Hepatocyte (in vitro differentiated cells): ENCODE results near the gene MYBPC1. TPM values are rescaled to one million over a fixed set of nuclear protein-coding genes. Genes with fewer than 3 reads are reported as not detected.
"Not testable (repeated sequence)": the region's sequence is repeated elsewhere in the genome, so short reads cannot be mapped to it uniquely, and the experiment has no call there.

ENCODE experiments used
- DNase-seq: peaks from one replicate; pipeline ENCODE4 v3.0.0-alpha.2; 2016; ENCODE audit warnings: low spot score
- H2AFZ ChIP-seq: fragments of 200-600 bp; sonication (generic); 2 replicates; pipeline ENCODE4 v1.6.0; 2016; ENCODE audit warnings: antibody characterized with exemption, mild to moderate bottlenecking
- H3K27ac ChIP-seq: fragments of 200-600 bp; sonication (generic); 2 replicates; pipeline ENCODE4 v1.5.1; 2016; ENCODE audit warnings: mild to moderate bottlenecking
- H3K27me3 ChIP-seq: fragments of 200-600 bp; sonication (generic); 2 replicates; pipeline ENCODE4 v1.6.1; 2016
- H3K36me3 ChIP-seq: fragments of 200-600 bp; sonication (generic); replicated peaks from 2 replicates; pipeline ENCODE4 v1.5.1; 2016; ENCODE audit warnings: low read depth; ENCODE audit not compliant: insufficient read depth
- H3K4me1 ChIP-seq: fragments of 200-600 bp; sonication (generic); 2 replicates; pipeline ENCODE4 v1.5.1; 2016; ENCODE audit warnings: mild to moderate bottlenecking, moderate library complexity; ENCODE audit not compliant: insufficient read depth
- H3K4me2 ChIP-seq: fragments of 200-600 bp; sonication (generic); 2 replicates; pipeline ENCODE4 v1.6.0; 2016
- H3K4me3 ChIP-seq: fragments of 200-600 bp; sonication (generic); 2 replicates; pipeline ENCODE4 v1.5.1; 2016; ENCODE audit warnings: mild to moderate bottlenecking
- H3K79me2 ChIP-seq: fragments of 200-600 bp; sonication (generic); 2 replicates; pipeline ENCODE4 v1.6.0; 2017; ENCODE audit warnings: mild to moderate bottlenecking
- H3K9me2 ChIP-seq: fragments of 200-600 bp; sonication (generic); replicated peaks from 2 replicates; pipeline ENCODE4 v1.6.0; 2017; ENCODE audit warnings: mild to moderate bottlenecking; ENCODE audit not compliant: insufficient read depth
- H3K9me3 ChIP-seq: fragments of 200-600 bp; sonication (generic); 2 replicates; pipeline ENCODE4 v1.5.1; 2016; ENCODE audit warnings: low read depth, mild to moderate bottlenecking
- H4K20me1 ChIP-seq: fragments of 200-600 bp; sonication (generic); 2 replicates; pipeline ENCODE4 v1.6.0; 2016; ENCODE audit warnings: mild to moderate bottlenecking; ENCODE audit not compliant: insufficient read depth, poor library complexity, severe bottlenecking
- CTCF ChIP-seq: fragments of 200-600 bp; sonication (generic); IDR thresholded peaks from 2 replicates; pipeline ENCODE4 v1.5.1; 2016; ENCODE audit warnings: antibody characterized with exemption, mild to moderate bottlenecking; ENCODE audit not compliant: poor library complexity
- EZH2 ChIP-seq: fragments of 200-600 bp; sonication (generic); IDR thresholded peaks from 2 replicates; pipeline ENCODE4 v1.6.1; 2016; ENCODE audit warnings: antibody characterized with exemption, mild to moderate bottlenecking, borderline replicate concordance
- EZH2phosphoT487 ChIP-seq: fragments of 200-600 bp; sonication (generic); IDR thresholded peaks from one replicate; pipeline ENCODE4 v1.6.1; 2018; ENCODE audit warnings: antibody characterized with exemption, mild to moderate bottlenecking, low read depth, moderate library complexity; ENCODE audit not compliant: unreplicated experiment, severe bottlenecking
- WGBS: methylation state at CpG from one replicate; pipeline ENCODE4 v1.1.6; 2016; ENCODE audit warnings: low lambda C conversion rate; ENCODE audit errors: missing lambda C conversion rate; 5-methylcytosine and 5-hydroxymethylcytosine counted together
- polyA plus RNA-seq: library from polyadenylated mRNA; unstranded; fragments of >200 nt; fragmentation: Nextera tagmentation; extraction: Ambion mirVana; gene quantifications from 2 replicates; pipeline ENCODE4 v1.2.1, GENCODE V29; 2016
- total RNA-seq: library from RNA; depleted of rRNA; stranded (reverse); fragments of >200 nt; gene quantifications from 2 replicates; pipeline ENCODE4 v1.2.3, GENCODE V29; 2014

Gene MYBPC1
- total and polyA plus RNA-seq, 2 experiments from 2014 or later: 1.7 to 3.4 TPM

DNA sequence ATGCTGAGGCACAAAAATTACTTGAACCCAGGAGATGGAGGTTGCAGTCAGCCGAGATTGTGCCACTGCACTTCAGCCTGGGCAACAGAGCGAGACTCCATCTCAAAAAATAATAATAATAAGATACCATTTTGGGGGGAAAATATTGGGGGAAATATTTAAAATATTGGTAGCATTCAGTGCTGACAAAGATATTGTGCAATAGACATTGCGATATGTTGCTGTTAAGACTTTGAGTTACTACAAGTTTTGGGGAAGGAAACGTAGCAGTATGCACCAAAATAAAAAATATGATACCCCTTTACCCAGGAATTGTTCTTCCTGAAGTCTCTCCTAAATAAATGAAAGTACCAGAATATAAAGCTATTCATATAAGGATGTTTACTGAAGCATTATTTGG is 37.7 kb upstream of the MYBPC1 start:
- Histone ChIP-seq H3K9me3 (no peaks in the 10 kb centered on the region), H3K27me3 (no peaks in the 10 kb centered on the region), H3K27ac (no peak overlapping the region), H3K4me3 (no peak overlapping the region), H2AFZ (no peak overlapping the region), H3K4me1 (peaks cover under 1% of the 10 kb centered on the region), H3K36me3 (no peaks in the 10 kb centered on the region), H4K20me1 (no peaks in the 10 kb centered on the region), H3K4me2 (no peak overlapping the region), H3K79me2 (no peaks in the 10 kb centered on the region), H3K9me2 (no peaks in the 10 kb centered on the region)
- no peak for TF ChIP-seq EZH2
- TF ChIP-seq CTCF: no peak
- no peak for TF ChIP-seq EZH2phosphoT487
- 90% methylated on average over 4 of the region's 4 CpGs for WGBS
- DNase-seq: no peak

DNA sequence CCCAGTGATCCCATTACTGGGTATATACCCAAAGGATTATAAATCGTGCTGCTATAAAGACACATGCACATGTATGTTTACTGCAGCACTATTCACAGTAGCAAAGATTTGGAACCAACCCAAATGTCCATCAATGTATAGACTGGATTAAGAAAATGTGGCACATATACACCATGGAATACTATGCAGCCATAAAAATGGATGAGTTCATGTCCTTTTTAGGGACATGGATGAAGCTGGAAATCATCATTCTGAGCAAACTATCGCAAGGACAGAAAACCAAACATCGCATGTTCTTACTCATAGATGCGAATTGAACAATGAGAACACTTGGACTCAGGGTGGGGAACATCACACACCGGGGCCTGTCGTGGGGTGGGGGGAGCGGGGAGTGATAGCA is 36.0 kb upstream of the MYBPC1 start:
- not testable (repeated sequence) for H3K9me3 ChIP-seq, H3K4me2 ChIP-seq, H3K27me3 ChIP-seq, DNase-seq, H3K9me2 ChIP-seq, H3K79me2 ChIP-seq, H4K20me1 ChIP-seq, H2AFZ ChIP-seq, H3K27ac ChIP-seq, H3K4me3 ChIP-seq, H3K36me3 ChIP-seq, H3K4me1 ChIP-seq
- WGBS: 93% methylated on average over 7 of the region's 7 CpGs

DNA sequence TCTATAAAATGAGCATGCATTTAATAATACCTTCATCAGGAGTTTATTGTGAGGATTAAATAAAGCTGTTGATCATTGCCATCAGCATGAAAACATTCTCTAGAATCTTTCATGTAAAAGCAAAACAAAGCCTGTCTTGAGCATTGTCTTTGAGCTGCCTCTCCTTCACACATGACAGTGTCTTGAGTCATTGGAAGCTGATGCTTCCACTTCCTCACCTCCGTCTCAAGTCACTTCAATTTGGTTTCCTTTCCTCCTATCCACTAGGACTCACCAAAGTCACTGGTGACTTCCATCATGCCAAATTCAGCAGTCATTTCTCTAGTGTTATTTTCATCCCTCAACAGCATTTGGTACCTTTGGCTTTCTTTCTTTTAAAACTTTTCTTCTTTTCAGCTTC is 31.6 kb upstream of the MYBPC1 start:
- 77% methylated on average over 1 of the region's 1 CpG for WGBS
- no peaks in the 10 kb centered on the region for H3K9me2 ChIP-seq
- H3K4me2 ChIP-seq: no peak overlapping the region
- H3K4me3 ChIP-seq: no peak overlapping the region
- no peaks in the 10 kb centered on the region for H4K20me1 ChIP-seq
- no peaks in the 10 kb centered on the region for H3K79me2 ChIP-seq
- no peak for TF ChIP-seq EZH2phosphoT487
- no peak for TF ChIP-seq EZH2
- no peaks in the 10 kb centered on the region for H3K4me1 ChIP-seq
- no peaks in the 10 kb centered on the region for H3K9me3 ChIP-seq
- no peaks in the 10 kb centered on the region for H3K27me3 ChIP-seq
- no peak overlapping the region for H3K27ac ChIP-seq
- DNase-seq: no peak
- H2AFZ ChIP-seq: no peak overlapping the region
- H3K36me3 ChIP-seq: no peaks in the 10 kb centered on the region

- no peak for TF ChIP-seq CTCF
- no peak for TF ChIP-seq EZH2phosphoT487
- TF ChIP-seq EZH2: no peak
- no peaks in the 10 kb centered on the region for H3K9me3 ChIP-seq
- no peaks in the 10 kb centered on the region for H3K4me1 ChIP-seq
- no peak for DNase-seq
- no peak overlapping the region for H3K27ac ChIP-seq
- H3K79me2 ChIP-seq: no peaks in the 10 kb centered on the region
- WGBS: 40% methylated on average over 2 of the region's 2 CpGs
- no peaks in the 10 kb centered on the region for H4K20me1 ChIP-seq
- H3K9me2 ChIP-seq: no peaks in the 10 kb centered on the region
- no peak overlapping the region for H3K4me3 ChIP-seq
- no peaks in the 10 kb centered on the region for H3K27me3 ChIP-seq
- no peaks in the 10 kb centered on the region for H3K36me3 ChIP-seq
- no peak overlapping the region for H2AFZ ChIP-seq
- H3K4me2 ChIP-seq: no peak overlapping the region
These were observed 29.9 kb upstream of the MYBPC1 start for GRCh38 chr12:101564912-101565311.
